GM20431 (cell line): ENCODE data around the gene AP3S2.
"Not testable (repeated sequence)": the region's sequence is repeated elsewhere in the genome, so short reads cannot be mapped to it uniquely, and the experiment has no call there.

Experiments
- in situ Hi-C: fragments of 300-500 bp; cut with MseI, MboI; formaldehyde crosslinking; loops from one replicate; pipeline ENCODE4 v1.15.0; 2020; ENCODE audit warnings: low sequenced_read_pairs; ENCODE audit not compliant: unreplicated experiment

Gene AP3S2

GRCh38 chr15:89788585-89788984 lies 105.2 kb downstream of the AP3S2 start:
- in situ Hi-C loops: not testable (repeated sequence)

- in situ Hi-C loops: no loop called here
Observed at GRCh38 chr15:89787944-89788343, 105.8 kb downstream of the AP3S2 start.

DNA sequence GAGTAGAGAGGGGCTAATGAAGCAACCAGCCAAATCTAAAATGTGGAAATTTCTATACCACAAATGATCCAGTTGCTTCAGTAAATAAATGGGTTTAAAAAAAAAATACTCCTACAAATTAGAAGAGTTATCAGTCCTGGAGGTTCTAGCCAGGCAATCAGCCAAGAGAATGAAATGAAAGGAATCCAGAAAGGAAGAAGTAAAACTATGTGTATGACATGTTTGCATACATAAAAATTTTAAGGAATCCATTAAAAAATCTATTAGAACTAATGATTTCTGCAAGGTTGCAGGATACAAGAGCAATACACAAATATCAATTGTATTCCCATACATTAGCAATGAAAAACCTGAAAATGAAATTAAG lies 108.0 kb downstream of the AP3S2 start:
- in situ Hi-C loops: no loop called here

DNA sequence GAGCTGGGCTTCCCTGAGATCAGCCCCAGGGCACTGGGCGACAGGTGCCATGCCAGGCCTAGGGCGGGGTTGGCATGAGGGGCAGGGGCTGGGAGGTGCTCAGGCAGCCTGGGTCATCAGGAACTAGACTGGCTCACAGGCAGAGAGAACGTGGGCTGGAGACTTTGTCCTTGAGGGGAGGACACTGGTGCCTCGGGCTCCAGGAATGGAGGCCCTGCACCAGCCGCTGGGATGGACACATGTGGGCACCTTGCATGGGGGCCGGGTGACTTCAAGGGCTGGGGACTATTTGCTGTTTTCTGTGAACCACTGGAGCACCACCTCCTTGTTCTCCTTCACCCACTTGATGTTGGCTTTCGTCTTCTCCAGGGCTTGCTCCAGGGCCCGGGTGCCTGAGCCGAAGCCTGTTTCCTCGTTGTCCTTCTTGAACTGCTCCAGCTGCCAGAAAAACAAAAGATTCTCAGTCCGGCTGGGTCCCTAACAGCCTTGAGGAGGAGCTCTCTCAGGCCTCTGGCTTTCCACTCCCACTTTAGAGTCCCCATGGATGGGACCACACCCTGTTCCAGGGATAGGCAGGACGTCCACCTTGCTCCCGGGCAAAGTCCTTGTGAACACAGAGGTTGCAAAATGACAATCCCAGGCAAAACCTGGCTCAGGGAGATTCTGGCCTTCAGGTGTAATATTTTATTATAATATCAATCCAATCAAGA lies 108.6 kb downstream of the AP3S2 start:
- in situ Hi-C loops: no loop called here

DNA sequence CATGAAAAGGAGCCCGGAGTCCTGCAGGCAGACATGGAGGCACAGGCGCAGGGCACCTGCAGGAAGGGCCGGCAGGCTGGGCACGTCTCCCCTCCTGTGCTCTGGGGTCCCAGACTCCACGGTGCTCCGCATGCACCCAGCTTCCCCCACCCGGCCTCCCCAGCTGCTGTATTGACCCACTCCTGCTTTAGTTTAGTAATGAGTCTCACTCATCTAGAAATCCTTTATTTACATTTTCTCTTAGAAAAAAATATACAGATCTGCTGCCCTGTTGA lies 109.2 kb downstream of the AP3S2 start:
- in situ Hi-C loops: no loop called here

DNA sequence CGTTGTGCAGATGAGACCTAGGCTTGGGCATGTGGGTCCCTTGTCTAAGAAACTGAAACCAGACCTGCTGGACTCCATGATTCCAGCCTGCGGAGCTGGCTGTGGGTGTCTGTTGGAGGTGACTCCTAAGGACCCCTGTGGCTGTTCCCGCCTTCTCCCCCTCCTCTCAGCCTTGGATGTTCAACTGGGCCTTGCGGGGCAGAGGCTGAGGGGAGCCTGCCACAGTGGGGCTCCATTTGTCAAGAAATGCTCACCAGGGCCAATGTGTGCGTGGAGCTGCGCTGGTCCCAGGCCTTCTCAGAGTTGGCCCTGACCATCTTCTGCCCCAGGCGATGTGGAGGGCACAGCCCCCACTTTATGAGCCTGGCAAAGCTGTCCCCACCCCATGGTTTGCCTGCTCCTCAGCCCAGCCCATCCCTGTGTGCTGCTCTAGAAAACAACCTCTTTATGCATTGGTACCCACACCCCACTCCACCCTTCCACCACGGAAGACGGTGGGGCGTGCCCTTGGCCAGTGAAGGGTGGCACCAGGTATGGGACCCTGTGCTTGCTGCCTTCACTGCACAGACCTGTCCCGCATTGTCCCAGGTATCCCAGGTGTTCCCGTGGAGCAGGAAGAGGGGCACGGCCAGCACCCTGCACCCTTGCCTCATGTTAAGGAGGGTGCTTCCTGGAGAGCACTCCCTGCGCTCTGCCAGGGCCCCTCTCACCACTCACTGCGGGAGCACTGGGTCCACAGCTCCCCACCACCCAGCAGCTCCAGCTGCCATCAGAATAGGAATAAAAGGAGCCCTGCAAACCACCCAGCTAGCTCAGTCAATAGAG lies 109.7 kb downstream of the AP3S2 start:
- in situ Hi-C loops: no loop called here

DNA sequence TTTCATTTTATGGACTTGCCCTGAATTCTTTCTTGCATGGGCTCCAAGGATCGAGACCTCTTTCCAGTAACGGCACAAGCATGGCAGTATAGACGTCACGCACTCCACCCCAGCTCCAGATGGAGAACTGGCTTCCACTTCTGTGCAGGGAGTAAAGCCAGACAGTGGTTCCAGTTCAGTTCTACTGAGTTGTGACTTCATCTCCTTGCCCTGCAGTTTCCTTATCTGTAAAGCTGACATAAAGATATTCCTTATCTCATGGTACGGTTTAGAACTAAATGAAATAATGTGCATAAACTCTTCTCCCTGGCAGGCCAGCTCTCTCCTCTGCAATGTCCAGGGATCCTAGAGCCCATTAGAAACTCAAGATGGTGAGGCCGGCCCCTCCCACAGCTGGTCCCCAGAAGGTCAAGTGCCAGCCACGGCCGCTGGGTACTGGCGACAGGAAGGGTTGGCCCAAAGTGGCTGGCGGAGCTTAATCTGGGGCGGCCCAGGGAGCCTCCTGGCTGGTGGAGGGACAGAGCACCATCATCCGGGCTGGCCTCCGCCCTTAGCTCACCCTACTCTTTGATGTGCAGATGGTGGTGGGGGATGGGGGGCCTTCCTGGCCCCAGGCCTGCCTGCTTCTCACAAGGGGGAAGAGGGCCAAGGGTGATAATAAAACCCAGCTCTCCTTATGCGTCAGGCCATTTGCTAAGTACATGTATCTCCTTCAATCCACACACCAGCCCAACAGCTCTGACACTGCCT lies 110.5 kb downstream of the AP3S2 start:
- in situ Hi-C loops: no loop called here

- in situ Hi-C loops: not testable (repeated sequence)
Observed at GRCh38 chr15:89782619-89782950, 111.2 kb downstream of the AP3S2 start.

- in situ Hi-C loops: no loop called here
Observed at GRCh38 chr15:89781891-89782618, 111.7 kb downstream of the AP3S2 start.

- in situ Hi-C loops: no loop called here
Observed at GRCh38 chr15:89781055-89781454, 112.7 kb downstream of the AP3S2 start.

DNA sequence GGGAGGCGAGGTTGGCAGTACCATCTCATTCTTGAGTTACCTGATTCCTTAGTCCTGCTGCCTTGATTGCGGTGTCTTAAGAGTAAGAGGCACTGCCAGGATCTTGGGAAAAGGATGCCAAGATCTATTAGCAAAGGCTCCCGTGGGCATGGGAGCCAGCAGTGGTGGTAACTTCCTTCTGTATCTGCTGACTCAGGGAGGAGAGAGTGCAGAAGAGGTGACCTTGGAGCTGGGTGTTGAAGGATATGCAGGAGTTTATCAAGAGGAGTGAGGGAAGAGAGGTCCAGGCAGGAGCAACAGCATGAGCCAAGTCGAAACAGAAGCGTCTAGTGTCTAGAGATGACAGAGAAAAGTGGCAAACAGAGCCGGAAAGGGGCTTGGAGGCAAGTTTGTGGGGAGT lies 113.2 kb downstream of the AP3S2 start:
- in situ Hi-C loops: no loop called here
